Nephron progenitor cell (in vitro differentiated cells): ENCODE data around the gene TMEM30A.

ENCODE experiments used
- DNase-seq: peaks from one replicate; pipeline ENCODE4 v3.0.0; 2021
- H3K27ac Mint-ChIP-seq: 2 replicates; pipeline ENCODE4 v1.8.0; 2021; ENCODE audit warnings: mild to moderate bottlenecking, moderate library complexity, mixed read lengths
- H3K27me3 Mint-ChIP-seq: 2 replicates; pipeline ENCODE4 v1.8.0; 2021; ENCODE audit warnings: mild to moderate bottlenecking, low read depth, mixed read lengths; ENCODE audit not compliant: poor library complexity
- H3K36me3 Mint-ChIP-seq: 2 replicates; pipeline ENCODE4 v1.8.0; 2021; ENCODE audit warnings: low read depth, mixed read lengths
- H3K4me1 Mint-ChIP-seq: 2 replicates; pipeline ENCODE4 v1.8.0; 2021; ENCODE audit warnings: mixed read lengths
- H3K4me3 Mint-ChIP-seq: 2 replicates; pipeline ENCODE4 v1.8.0; 2021; ENCODE audit warnings: mild to moderate bottlenecking, moderate library complexity, mixed read lengths
- H3K9me3 Mint-ChIP-seq: 2 replicates; pipeline ENCODE4 v1.8.0; 2021; ENCODE audit warnings: mild to moderate bottlenecking, moderate library complexity, mixed read lengths
- CTCF ChIP-seq: fragments of 200-600 bp; sonication (generic); IDR thresholded peaks from 2 replicates; pipeline ENCODE4 v1.5.0; 2021; ENCODE audit warnings: antibody characterized with exemption

TMEM30A gene

GRCh38 chr6:75307364-75308004 is 22.9 kb upstream of the TMEM30A start:
- Mint-ChIP-seq H3K9me3 (no peaks in the 10 kb centered on the region), H3K27ac (no peak overlapping the region), H3K36me3 (no peaks in the 10 kb centered on the region), H3K4me3 (no peak overlapping the region), H3K27me3 (no peaks in the 10 kb centered on the region), H3K4me1 (no peaks in the 10 kb centered on the region)
- DNase-seq, result no peak
- no peak for TF ChIP-seq CTCF

- H3K36me3 Mint-ChIP-seq, result no peaks in the 10 kb centered on the region
- H3K4me1 Mint-ChIP-seq, result no peaks in the 10 kb centered on the region
- H3K9me3 Mint-ChIP-seq, result no peaks in the 10 kb centered on the region
- no peak for DNase-seq
- no peaks in the 10 kb centered on the region for H3K27me3 Mint-ChIP-seq
- H3K27ac Mint-ChIP-seq, result no peak overlapping the region
- no peak overlapping the region for H3K4me3 Mint-ChIP-seq
- no peak for TF ChIP-seq CTCF
Measured at GRCh38 chr6:75306064-75306463, 21.5 kb upstream of the TMEM30A start.

GRCh38 chr6:75305573-75305972 is 21.0 kb upstream of the TMEM30A start:
- DNase-seq, result no peak
- no peaks in the 10 kb centered on the region for H3K27me3 Mint-ChIP-seq
- no peaks in the 10 kb centered on the region for H3K36me3 Mint-ChIP-seq
- H3K4me1 Mint-ChIP-seq, result no peaks in the 10 kb centered on the region
- no peaks in the 10 kb centered on the region for H3K9me3 Mint-ChIP-seq
- TF ChIP-seq CTCF, result no peak
- H3K27ac Mint-ChIP-seq, result no peak overlapping the region
- no peak overlapping the region for H3K4me3 Mint-ChIP-seq

GRCh38 chr6:75302280-75302679 is 17.7 kb upstream of the TMEM30A start:
- Mint-ChIP-seq H3K4me1 (no peaks in the 10 kb centered on the region), H3K27me3 (no peaks in the 10 kb centered on the region)

GRCh38 chr6:75301537-75301936 is 16.9 kb upstream of the TMEM30A start:
- no peaks in the 10 kb centered on the region for H3K4me1 Mint-ChIP-seq
- H3K36me3 Mint-ChIP-seq, result no peaks in the 10 kb centered on the region
- no peak for DNase-seq
- no peaks in the 10 kb centered on the region for H3K9me3 Mint-ChIP-seq
- no peaks in the 10 kb centered on the region for H3K27me3 Mint-ChIP-seq
- H3K27ac Mint-ChIP-seq, result no peak overlapping the region
- H3K4me3 Mint-ChIP-seq, result no peak overlapping the region
- TF ChIP-seq CTCF, result no peak

More at GRCh38 chr6:75302280-75302679, 17.7 kb upstream of the TMEM30A start:
- Mint-ChIP-seq H3K9me3 (no peaks in the 10 kb centered on the region), H3K27ac (no peak overlapping the region), H3K36me3 (no peaks in the 10 kb centered on the region), H3K4me3 (no peak overlapping the region)
- TF ChIP-seq CTCF, result no peak
- no peak for DNase-seq

- TF ChIP-seq CTCF, result no peak
- Mint-ChIP-seq H3K4me1 (no peaks in the 10 kb centered on the region), H3K9me3 (no peaks in the 10 kb centered on the region), H3K27me3 (no peaks in the 10 kb centered on the region), H3K4me3 (no peak overlapping the region), H3K36me3 (no peaks in the 10 kb centered on the region), H3K27ac (no peak overlapping the region)
- DNase-seq, result no peak
Measured at GRCh38 chr6:75301088-75301487, 16.5 kb upstream of the TMEM30A start.
